HepG2 (cell line): ENCODE data around the gene TRPV4. TPM values are rescaled to one million over a fixed set of nuclear protein-coding genes. Genes with fewer than 3 reads are reported as not detected.
A peak's percentile ranks its signal among the peaks of the same experiment; 100 is the strongest.

Source experiments
- ARID2 ChIP-seq: sonication (generic); formaldehyde crosslinking; IDR thresholded peaks from 2 replicates; pipeline ENCODE4 v1.8.1; 2022; ENCODE audit warnings: mild to moderate bottlenecking, missing genetic modification reagents, borderline replicate concordance
- DNMT3B ChIP-seq: conservative IDR thresholded peaks from 2 replicates; pipeline ENCODE4 v1.6.1; 2016; ENCODE audit warnings: missing biosample characterization, control low read depth
- GMEB2 ChIP-seq: IDR thresholded peaks from 2 replicates; pipeline ENCODE4 v1.6.1; 2016; ENCODE audit warnings: missing biosample characterization, missing genetic modification reagents, low read depth
- HDAC6 ChIP-seq: fragments of 200-600 bp; sonication (generic); IDR thresholded peaks from 2 replicates; pipeline ENCODE4 v1.7.0; 2017; ENCODE audit warnings: mild to moderate bottlenecking, antibody characterized with exemption, low read length, low read depth
- NFAT5 ChIP-seq: sonication (generic); formaldehyde crosslinking; IDR thresholded peaks from 2 replicates; pipeline ENCODE4 v1.4.0; 2020; ENCODE audit warnings: missing genetic modification reagents
- REST ChIP-seq, 2 experiments: IDR thresholded peaks; 2 replicates each; pipeline ENCODE4 v1.6.1; 2011 to 2012; ENCODE audit warnings: low read length in 2 of 2, borderline replicate concordance in 1 of 2, low read depth in 1 of 2, mild to moderate bottlenecking in 1 of 2, moderate library complexity in 1 of 2
- RNF219 ChIP-seq: sonication (generic); formaldehyde crosslinking; IDR thresholded peaks from 2 replicates; pipeline ENCODE4 v1.5.0; 2020; ENCODE audit warnings: mild to moderate bottlenecking, missing genetic modification reagents
- SNAI1 ChIP-seq: sonication (generic); formaldehyde crosslinking; IDR thresholded peaks from 2 replicates; pipeline ENCODE4 v1.5.0; 2020; ENCODE audit warnings: mild to moderate bottlenecking, missing genetic modification reagents, borderline replicate concordance
- TCF7 ChIP-seq: sonication (generic); IDR thresholded peaks from 2 replicates; pipeline ENCODE4 v1.6.1; 2016; ENCODE audit warnings: antibody characterized with exemption, low read depth
- TEF ChIP-seq: sonication (generic); formaldehyde crosslinking; IDR thresholded peaks from 2 replicates; pipeline ENCODE4 v1.5.0; 2020; ENCODE audit warnings: missing genetic modification reagents
- ZFP41 ChIP-seq: sonication (generic); formaldehyde crosslinking; IDR thresholded peaks from 2 replicates; pipeline ENCODE4 v1.4.0; 2020; ENCODE audit warnings: mild to moderate bottlenecking, missing genetic modification reagents, borderline replicate concordance
- ZNF230 ChIP-seq: sonication (generic); formaldehyde crosslinking; IDR thresholded peaks from 2 replicates; pipeline ENCODE4 v1.4.0; 2020; ENCODE audit warnings: mild to moderate bottlenecking, missing genetic modification reagents
- ZNF274 ChIP-seq: sonication (generic); formaldehyde crosslinking; IDR thresholded peaks from 2 replicates; pipeline ENCODE4 v1.5.1; 2020; ENCODE audit warnings: mild to moderate bottlenecking, missing genetic modification reagents
- ZNF530 ChIP-seq: sonication (generic); formaldehyde crosslinking; IDR thresholded peaks from 2 replicates; pipeline ENCODE4 v1.5.0; 2020; ENCODE audit warnings: low read depth, mild to moderate bottlenecking, missing genetic modification reagents
- ZNF558 ChIP-seq: sonication (generic); formaldehyde crosslinking; IDR thresholded peaks from 2 replicates; pipeline ENCODE4 v1.9.0; 2022; ENCODE audit warnings: mild to moderate bottlenecking, missing genetic modification reagents, borderline replicate concordance
- polyA plus RNA-seq, 8 experiments: library from polyadenylated mRNA; depleted of rRNA in 3 of 8; stranded (reverse) in 7 of 8; unstranded in 1 of 8; fragments of >200 nt; fragmentation: Illumina TruSeq in 4 of 8; extraction: Trizol in 4 of 8; gene quantifications; 2 replicates each; pipeline versions ENCODE4 v1.2.1 to v1.2.3, GENCODE V29; 2011 to 2016; ENCODE audit warnings: low read depth in 4 of 8, missing spikeins in 1 of 8, mixed read lengths in 1 of 8; ENCODE audit not compliant: insufficient read depth in 1 of 8
- total RNA-seq, 5 experiments: library from RNA; depleted of rRNA; stranded (reverse); fragments of >200 nt; fragmentation: Illumina TruSeq; extraction: Trizol; gene quantifications; 2 replicates each; pipeline ENCODE4 v1.2.3, GENCODE V29; 2016; ENCODE audit warnings: low read depth in 1 of 5

Gene TRPV4
- total and polyA plus RNA-seq, 2 of the 13 experiments (the other 11 are each of a cell fraction or from before 2014, with no cell fraction given) = 0.66 to 4.7 TPM

- TF ChIP-seq NFAT5 (CRISPR knock-in tag) (no peak), ZNF558 (CRISPR knock-in tag) (no peak), ARID2 (CRISPR knock-in tag) (no peak), REST (IDR thresholded peaks at IDR 0.05; ENCODE audit: borderline replicate concordance in 1 of 2, low read depth in 1 of 2, low read length in 2 of 2) (peak; percentile 97 to 98), ZNF230 (CRISPR knock-in tag) (0 out of 2 replicates have a peak, but pooled peaks have one; percentile 66), TCF7 (no peak), TEF (CRISPR knock-in tag) (no peak), DNMT3B (no peak), RNF219 (CRISPR knock-in tag) (no peak), HDAC6 (no peak), GMEB2 (CRISPR knock-in tag) (no peak), ZNF274 (CRISPR knock-in tag) (no peak), SNAI1 (CRISPR knock-in tag) (peak; percentile 40; the same call in 1 of the 2 replicates), ZFP41 (CRISPR knock-in tag) (no peak), ZNF530 (CRISPR knock-in tag) (no peak)
Observed at GRCh38 chr12:109736552-109737108, 96.6 kb downstream of the TRPV4 start (continued).
